ENCODE results near the gene CCDC85B.

CCDC85B gene

GRCh38 chr11:65918211-65919140, 28.0 kb downstream of the CCDC85B start, which contains the start of gene C11orf68:
C11orf68 (minus strand) TSS chr11:65919062; CDS start chr11:65919031, 31 bp downstream.
- TF ChIP-seq CTCF (IDR thresholded peaks at IDR 0.05; ENCODE audit: low read depth, low read length) = no peak
- DNase-seq (ENCODE audit: extremely low read depth, low read depth) = no peak

- peak; percentile 97 for DNase-seq (ENCODE audit: extremely low read depth, low read depth)
- no peak for TF ChIP-seq CTCF (IDR thresholded peaks at IDR 0.05; ENCODE audit: low read depth, low read length)
Observed at GRCh38 chr11:65919141-65919572, 28.7 kb downstream of the CCDC85B start, which contains the start of gene DRAP1. DRAP1 (plus strand) TSS chr11:65919426; CDS start chr11:65919502, 76 bp downstream.

GRCh38 chr11:65919573-65920371, 29.3 kb downstream of the CCDC85B start:
- no peak for TF ChIP-seq CTCF (IDR thresholded peaks at IDR 0.05; ENCODE audit: low read depth, low read length)
- no peak for DNase-seq (ENCODE audit: extremely low read depth, low read depth)

GRCh38 chr11:65920372-65920802, 29.9 kb downstream of the CCDC85B start:
- DNase-seq (ENCODE audit: extremely low read depth, low read depth) = no peak
- no peak for TF ChIP-seq CTCF (IDR thresholded peaks at IDR 0.05; ENCODE audit: low read depth, low read length)

GRCh38 chr11:65921033-65921555, 30.6 kb downstream of the CCDC85B start:
- DNase-seq (ENCODE audit: extremely low read depth, low read depth) = no peak
- no peak for TF ChIP-seq CTCF (IDR thresholded peaks at IDR 0.05; ENCODE audit: low read depth, low read length)

- no peak for TF ChIP-seq CTCF (IDR thresholded peaks at IDR 0.05; ENCODE audit: low read depth, low read length)
- DNase-seq (ENCODE audit: extremely low read depth, low read depth) = no peak
Observed at GRCh38 chr11:65921876-65922275, 31.4 kb downstream of the CCDC85B start.
